Activated effector memory CD4-positive, alpha-beta T cell treated with anti-CD3 and anti-CD28 coated beads, Interleukin-2, amount 50 U/mL, for 16 hours (primary cell): ENCODE results near the gene GUCY2F.

ENCODE experiments used
- DNase-seq: peaks from one replicate; pipeline ENCODE4 v3.0.0-alpha.2; 2020

The GUCY2F gene

GRCh38 chrX:109392895-109393294, 89.0 kb downstream of the GUCY2F start:
- DNase-seq: no peak

DNA sequence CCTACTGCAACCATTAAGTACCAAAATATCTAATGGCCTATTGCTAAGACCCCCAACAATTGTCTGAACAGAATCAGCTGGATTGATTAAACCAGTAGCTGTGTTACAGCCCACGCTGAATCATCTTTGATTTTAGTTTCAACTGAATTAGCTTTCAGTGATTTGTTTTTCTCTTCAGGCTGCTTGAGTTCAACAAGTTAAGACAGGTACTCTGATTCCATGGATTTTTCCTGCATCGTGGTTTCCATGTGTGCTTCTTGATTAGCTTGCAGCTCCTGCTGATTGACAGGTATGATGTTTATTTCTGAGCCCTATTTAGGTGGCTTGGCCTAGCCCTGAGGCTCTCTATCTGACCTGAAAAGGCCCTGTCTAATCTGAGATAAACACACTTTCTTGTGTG, 91.3 kb downstream of the GUCY2F start:
- DNase-seq: no peak

GRCh38 chrX:109389917-109390316, 92.0 kb downstream of the GUCY2F start:
- DNase-seq: no peak

GRCh38 chrX:109384699-109385098, 97.2 kb downstream of the GUCY2F start:
- no peak for DNase-seq

DNA sequence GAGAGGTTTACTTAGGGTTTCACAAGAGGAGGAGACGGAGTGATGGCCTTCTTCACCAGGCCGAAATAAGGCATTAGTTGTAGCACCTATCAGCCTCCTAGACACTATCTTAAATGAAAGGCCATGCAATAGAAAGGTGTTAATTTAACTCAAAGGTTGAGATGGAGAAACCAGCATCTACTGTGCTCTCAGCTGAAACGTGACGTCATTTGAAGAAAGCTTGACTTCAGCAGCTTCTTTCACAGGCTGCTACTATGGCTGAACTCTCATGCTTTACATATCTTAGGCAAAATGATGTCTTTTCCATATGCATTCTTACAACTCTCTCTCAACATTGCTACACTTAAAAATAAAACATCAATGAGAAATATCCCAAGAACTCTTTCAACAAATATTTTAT, 99.6 kb downstream of the GUCY2F start:
- DNase-seq: no peak

DNA sequence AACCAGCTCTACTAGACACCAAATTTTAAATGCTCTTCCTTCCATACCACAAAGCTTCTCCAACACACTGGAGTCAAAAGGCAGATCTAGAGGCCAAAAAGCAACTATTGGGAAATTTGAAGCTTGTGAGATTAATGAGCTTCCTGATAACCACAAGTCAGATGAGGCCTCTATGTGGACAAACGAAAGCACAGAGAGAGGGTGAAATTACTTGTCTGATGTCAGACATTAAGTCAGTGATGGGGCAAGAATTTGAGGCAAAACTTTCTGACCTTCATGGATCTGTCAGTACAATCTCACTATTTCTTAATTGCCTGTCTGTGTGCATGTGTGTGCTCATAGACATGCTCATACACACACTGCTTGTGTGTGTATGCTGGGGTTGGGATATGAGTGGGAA, 103.6 kb downstream of the GUCY2F start:
- DNase-seq: no peak

- DNase-seq: no peak
Measured at GRCh38 chrX:109374262-109374960, 107.5 kb downstream of the GUCY2F start.

DNA sequence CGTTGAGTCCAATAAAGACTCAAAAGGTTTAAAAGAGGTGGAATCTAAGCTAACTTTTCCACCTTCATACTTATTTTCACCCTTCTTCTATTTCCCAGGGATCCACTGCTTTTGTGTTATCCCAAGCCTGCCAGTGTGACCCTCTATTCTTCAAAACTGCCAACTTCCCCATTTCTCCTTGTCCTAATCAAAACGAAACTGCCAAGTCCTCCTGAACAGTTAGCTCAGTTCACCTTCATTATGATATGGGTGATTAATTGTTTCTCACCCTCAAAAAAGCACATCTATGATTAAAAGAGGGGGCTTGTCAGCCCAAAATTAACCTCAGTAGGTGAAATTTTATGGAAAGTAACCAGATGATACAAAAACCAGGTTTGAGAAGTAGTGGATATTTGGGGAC, 108.4 kb downstream of the GUCY2F start:
- no peak for DNase-seq

- no peak for DNase-seq
Measured at GRCh38 chrX:109372716-109373115, 109.2 kb downstream of the GUCY2F start.

DNA sequence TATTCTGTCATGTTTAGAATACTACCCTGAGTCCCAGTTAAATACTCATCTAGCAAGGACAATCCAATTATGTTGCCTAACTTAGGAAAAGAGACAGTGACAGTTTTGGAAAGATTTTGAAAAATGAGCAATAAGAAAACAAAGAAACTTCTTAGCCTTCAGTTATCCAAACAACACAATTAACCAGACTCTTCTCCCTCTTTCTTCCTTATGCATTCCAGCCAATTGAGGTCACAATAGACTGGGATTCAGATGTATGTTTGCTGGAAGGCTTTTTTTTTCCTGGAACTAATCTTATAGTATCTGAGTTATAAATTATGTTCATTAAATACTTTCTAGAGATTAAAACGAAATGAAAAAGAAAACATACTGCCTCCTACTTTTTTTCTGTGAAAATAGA, 109.6 kb downstream of the GUCY2F start:
- no peak for DNase-seq

GRCh38 chrX:109362101-109362500, 119.8 kb downstream of the GUCY2F start:
- no peak for DNase-seq

GRCh38 chrX:109360301-109360700, 121.6 kb downstream of the GUCY2F start:
- DNase-seq: no peak

GRCh38 chrX:109357706-109358105, 124.2 kb downstream of the GUCY2F start:
- no peak for DNase-seq

DNA sequence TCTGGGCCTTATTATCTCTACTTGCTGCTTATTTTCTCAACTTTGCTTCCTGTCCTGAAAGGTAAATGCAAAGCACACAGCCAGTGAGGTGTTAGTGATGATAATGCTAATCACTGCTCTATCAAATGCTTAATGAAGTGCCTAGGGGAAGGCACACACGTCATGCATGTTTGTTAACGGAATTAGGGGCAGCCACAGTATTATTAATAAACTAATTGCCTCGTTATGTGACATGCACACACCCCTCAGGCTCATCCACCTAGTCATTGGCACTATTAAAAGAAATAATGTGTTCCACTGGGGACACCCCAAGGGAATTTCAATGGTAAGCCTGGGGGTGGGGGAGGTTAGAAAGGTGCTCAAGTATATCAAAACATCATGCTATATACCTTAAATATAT, 125.2 kb downstream of the GUCY2F start:
- no peak for DNase-seq

DNA sequence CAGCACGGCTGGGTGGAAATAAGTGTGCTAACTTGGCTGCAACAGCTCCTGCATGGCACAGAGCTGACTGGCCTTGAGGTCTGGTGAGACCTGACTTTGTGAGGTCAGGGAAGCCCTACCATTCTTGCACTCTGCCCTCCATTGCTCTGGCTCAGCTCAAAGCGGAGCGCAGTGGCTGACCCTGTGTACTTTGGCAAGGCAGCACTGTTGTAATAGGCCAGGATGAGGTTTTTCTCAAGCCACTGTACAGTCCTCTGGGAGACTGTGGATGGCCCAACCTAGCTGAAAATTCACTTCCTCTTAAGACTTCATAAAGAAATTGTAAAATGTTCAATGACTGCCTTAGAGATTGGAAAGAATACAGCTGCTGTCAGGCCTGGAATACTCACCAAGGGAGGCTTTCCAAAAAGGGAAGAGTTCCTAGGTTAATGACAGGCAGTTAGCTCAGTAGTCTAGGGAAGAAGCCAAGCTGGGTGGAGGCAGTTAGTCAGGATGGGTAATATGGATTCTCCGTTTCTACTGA, 129.8 kb downstream of the GUCY2F start:
- DNase-seq: no peak

DNA sequence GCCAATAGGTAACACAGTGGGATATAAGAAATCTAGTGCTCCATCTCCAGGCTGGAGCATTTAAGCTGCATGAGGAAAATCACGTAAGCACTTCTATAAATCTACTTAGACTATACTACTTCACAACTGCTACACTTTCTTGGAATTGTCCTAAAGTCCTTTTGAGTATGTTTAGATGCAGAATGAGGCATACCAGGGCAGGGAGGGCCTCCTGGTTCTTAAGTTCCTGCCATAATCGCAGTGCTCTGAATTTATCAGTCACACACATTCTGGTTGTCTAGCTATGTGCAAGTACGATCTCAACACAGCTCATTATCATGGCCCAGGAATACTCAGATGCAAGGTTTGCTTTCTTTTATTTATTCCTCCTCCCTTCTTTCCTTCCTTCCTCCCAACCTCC, 130.3 kb downstream of the GUCY2F start:
- DNase-seq: no peak

GRCh38 chrX:109350551-109350950, 131.3 kb downstream of the GUCY2F start:
- DNase-seq: no peak

- no peak for DNase-seq
Measured at GRCh38 chrX:109350051-109350450, 131.8 kb downstream of the GUCY2F start.

DNA sequence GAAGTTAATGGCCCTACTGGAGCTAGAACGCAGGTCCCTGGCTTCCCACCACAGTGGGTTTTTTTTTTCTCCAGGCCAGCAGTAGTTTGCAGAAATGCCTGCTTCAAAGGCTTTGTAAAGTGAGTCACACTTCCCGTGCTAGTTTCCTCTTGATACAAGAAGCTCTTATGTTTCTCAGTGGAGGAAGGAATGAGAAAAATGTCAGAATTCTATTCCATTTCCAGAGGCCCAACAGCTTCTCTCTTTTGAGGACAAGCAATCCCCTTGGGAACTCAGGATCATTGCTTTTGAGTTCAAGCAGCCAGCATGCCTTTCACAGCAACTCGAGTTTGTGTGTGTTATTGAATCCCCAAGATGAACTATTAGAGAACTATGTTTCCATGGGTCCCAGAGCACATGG, 134.3 kb downstream of the GUCY2F start:
- no peak for DNase-seq

DNA sequence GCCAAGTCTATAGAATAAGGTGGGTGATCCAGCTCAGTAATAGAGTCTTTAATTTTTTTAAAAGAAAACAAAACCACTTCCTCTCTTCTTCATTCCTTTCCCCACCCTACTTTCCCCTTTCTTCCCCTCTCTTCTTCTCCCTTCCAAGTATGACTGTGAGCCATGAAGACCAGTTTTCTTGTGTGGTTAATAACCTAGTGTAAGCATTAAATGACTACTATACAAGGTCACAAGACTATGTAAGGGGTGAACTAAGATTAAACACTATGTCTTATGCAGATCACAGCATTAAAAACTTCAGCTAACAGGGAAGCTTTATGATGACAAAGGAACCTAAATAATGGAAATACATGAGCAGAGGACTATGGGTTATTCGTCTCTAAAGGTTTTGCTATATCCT, 135.4 kb downstream of the GUCY2F start:
- DNase-seq: no peak

GRCh38 chrX:109345856-109346255, 136.0 kb downstream of the GUCY2F start:
- DNase-seq: no peak

DNA sequence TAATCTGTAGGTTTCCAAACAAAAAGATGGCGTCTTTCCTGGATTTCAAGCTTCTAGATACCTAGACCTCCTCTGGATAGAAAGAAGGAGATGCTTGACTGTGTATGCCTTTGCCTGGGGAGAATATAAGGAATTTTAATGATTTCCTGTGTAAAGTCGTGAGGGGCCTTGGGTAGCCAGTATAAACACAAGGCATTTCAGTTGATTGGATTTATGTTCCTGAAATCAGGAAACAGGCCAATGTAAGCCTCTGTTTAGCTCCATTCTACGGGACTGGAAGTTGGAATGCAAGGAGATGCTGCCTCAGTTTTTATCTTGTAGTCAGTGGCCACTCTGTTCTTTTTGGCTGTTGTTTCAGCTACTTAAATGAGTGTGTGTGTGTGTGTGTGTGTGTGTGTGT, 137.2 kb downstream of the GUCY2F start:
- DNase-seq: no peak

GRCh38 chrX:109344101-109344500, 137.8 kb downstream of the GUCY2F start:
- no peak for DNase-seq

DNA sequence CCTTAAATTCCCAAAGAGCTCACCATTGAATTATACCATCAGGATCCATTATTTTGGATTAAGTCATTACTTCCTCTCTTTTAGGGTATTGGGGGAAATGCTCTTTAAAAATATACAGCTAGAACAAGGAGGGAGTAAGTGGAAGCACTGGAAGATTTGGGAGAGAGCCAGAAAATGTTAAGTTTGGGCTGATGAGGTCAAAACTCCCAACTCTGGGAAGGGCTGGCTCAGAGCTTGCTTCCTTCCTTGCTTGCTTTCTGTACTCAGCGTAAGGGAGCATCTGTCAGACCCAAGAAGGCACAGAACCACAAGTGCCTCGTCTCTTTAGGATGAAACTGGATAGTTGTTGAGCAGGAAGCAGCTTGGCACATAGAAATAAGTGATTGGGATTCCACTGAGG, 138.2 kb downstream of the GUCY2F start:
- no peak for DNase-seq

DNA sequence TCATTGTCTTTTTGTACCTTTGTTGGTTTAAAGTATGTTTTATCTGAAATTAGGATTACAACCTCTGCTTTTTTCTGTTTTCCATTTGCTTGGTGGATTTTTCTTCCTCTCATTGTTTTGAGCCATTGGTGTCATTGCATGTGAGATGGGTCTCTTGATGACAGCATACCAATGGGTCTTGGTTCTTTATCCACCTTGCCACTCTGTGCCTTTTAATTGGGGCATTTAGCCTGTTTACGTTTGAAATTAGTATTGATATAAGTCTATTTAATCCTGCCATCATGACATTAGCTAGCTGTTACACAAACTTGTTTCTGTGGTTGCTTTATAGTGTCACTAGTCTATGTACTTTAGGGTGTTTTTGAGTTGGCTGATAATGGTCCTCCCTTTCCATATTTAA, 145.7 kb downstream of the GUCY2F start:
- no peak for DNase-seq
